Measurements from ENCODE around the gene UGT1A10. TPM values are rescaled to one million over a fixed set of nuclear protein-coding genes. Genes with fewer than 3 reads are reported as not detected.

UGT1A10 gene
- total and polyA plus RNA-seq, 10 of the 15 experiments (the other 5 are each of a cell fraction or from before 2014, with no cell fraction given) = not detected

DNA sequence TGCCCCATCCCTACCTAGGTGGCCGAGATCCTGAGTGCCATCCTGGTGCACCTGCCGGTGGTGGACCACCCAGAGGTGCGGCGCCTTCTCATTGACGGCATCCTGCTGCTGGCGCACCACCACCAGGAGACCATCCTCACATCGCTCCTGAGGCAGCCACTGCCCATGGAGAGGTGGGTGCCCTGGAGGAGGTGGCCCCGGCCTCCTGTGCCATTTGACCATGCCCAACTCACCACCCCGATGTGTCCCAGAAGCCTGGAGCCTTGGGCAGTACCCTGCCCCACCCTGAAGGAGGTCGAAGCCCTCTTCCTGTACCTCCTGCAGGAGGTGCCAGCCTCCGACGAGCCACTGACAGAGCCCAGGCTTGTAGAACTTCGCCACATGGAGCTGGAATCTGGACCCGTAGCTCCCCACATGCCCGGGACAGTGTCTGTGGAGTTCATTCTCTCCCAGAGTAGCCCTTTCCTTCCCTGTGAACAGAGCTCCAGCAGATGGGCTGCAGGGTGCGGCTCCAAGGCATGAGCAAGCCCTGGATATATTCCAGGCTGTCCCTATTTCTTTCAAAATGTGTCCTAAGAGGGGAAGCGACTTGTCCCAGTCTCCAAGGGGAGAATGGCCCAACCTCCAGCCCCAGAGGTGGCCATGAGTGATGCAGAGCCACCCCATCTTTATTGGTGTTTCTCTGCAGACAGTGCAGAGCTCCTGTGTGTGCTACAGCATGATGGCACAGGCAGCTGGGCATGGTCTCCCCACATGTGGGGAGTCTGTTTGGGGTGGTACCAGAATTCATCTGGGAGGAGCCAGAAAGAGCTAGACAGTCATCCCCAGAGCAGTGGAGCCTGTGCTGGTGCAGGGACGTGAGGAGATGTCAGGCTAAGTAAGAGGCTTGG is 183.9 kb downstream of the UGT1A10 start (continued):
- TF ChIP-seq, protein P1, sequence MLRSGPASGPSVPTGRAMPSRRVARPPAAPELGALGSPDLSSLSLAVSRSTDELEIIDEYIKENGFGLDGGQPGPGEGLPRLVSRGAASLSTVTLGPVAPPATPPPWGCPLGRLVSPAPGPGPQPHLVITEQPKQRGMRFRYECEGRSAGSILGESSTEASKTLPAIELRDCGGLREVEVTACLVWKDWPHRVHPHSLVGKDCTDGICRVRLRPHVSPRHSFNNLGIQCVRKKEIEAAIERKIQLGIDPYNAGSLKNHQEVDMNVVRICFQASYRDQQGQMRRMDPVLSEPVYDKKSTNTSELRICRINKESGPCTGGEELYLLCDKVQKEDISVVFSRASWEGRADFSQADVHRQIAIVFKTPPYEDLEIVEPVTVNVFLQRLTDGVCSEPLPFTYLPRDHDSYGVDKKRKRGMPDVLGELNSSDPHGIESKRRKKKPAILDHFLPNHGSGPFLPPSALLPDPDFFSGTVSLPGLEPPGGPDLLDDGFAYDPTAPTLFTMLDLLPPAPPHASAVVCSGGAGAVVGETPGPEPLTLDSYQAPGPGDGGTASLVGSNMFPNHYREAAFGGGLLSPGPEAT (IDR thresholded peaks at IDR 0.05; ENCODE audit: low read depth) = no peak
- TF ChIP-seq SREBF2 (IDR thresholded peaks at IDR 0.05; ENCODE audit: low read length) = no peak
- TF ChIP-seq PML (IDR thresholded peaks at IDR 0.05; ENCODE audit: low read length) = no peak

DNA sequence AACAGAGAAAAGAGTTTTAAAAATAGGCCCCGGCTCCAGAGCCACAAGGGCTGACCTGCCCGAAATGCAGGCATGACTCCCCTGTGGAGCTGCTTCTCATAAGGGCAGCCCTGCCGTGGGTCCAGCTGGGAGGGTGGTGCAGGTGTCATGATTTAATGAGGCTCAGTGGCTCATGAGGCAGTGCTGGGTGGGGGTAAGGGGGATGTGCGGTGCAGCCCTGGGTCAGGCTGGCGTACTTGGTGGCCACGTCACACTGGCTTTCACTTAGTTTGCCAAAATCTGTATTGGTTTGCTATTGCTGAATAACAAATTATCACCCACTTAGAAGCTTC is 184.5 kb downstream of the UGT1A10 start:
- ChIA-PET CTCF (no interaction called here), RAD21 (ENCODE audit: unreplicated experiment) (no interaction called here), SMC1A (ENCODE audit: uncharacterized antibody, unreplicated experiment) (interaction anchor here (1.0 kb wide), 1 partner anchor 9 kb away, joined by 3 read pairs; no protein-coding TSS in a partner anchor), POLR2A (no interaction called here)
- in situ Hi-C loops (cut with MboI) = no loop called here
- 34% methylated on average over 6 of the region's 6 CpGs for WGBS (ENCODE audit: insufficient coverage, insufficient replicate concordance, low lambda C conversion rate, missing lambda C conversion rate)
- FAIRE-seq (no peak), ATAC-seq (no peak), DNase-seq (ENCODE audit: low read depth, low spot score) (no peak)
- Histone ChIP-seq H3K27ac (ENCODE audit: control insufficient read depth, insufficient read depth) (no peak overlapping the region), H2AFZ (ENCODE audit: control insufficient read depth, low read depth, low read length) (no peak overlapping the region), H3K4me1 (ENCODE audit: control insufficient read depth, insufficient read depth, low read length) (no peaks in the 10 kb centered on the region), H3K36me3 (ENCODE audit: control insufficient read depth in 2 of 2, insufficient read depth in 2 of 2, low read length in 1 of 2) (no peaks in the 10 kb centered on the region), H3K4me2 (ENCODE audit: control insufficient read depth, insufficient read depth) (no peak overlapping the region), H3K27me3 (replicated peaks in 1 of 2; ENCODE audit: control insufficient read depth in 2 of 2, insufficient read depth in 2 of 2, low read length in 1 of 2) (no peaks in the 10 kb centered on the region; a peak in 3 of 4 replicates), H3K9me3 (replicated peaks; ENCODE audit: control insufficient read depth, insufficient read depth, low read length) (no peaks in the 10 kb centered on the region), H3K4me3 (no peak overlapping the region), H4K20me1 (ENCODE audit: control insufficient read depth, insufficient read depth) (no peaks in the 10 kb centered on the region), H3K9ac (ENCODE audit: control insufficient read depth, insufficient read depth, low read length) (no peak overlapping the region), H3K79me2 (ENCODE audit: control insufficient read depth, insufficient read depth, low read length) (no peaks in the 10 kb centered on the region)
- no TSS peak for BruUV-seq (replicated peaks)
- intact Hi-C loops (cut with micrococcal nuclease; ENCODE audit: unreplicated experiment) = no loop called here
- TF ChIP-seq KAT2A (conservative IDR thresholded peaks at IDR 0.05; ENCODE audit: control insufficient read depth, low read depth, low read length) (no peak), FOS (IDR thresholded peaks at IDR 0.05; ENCODE audit: borderline replicate concordance, extremely low read depth, insufficient read length) (no peak), ZNF274 (IDR thresholded peaks at IDR 0.05; ENCODE audit: insufficient read depth, insufficient read length) (no peak), CBX5 (IDR thresholded peaks at IDR 0.05; ENCODE audit: low read depth) (no peak), JUNB (IDR thresholded peaks at IDR 0.05) (no peak), MTA2 (IDR thresholded peaks at IDR 0.05; ENCODE audit: low read depth) (no peak), ZNF24 (IDR thresholded peaks at IDR 0.05) (no peak), IRF4 (IDR thresholded peaks at IDR 0.05; ENCODE audit: low read depth, low read length) (no peak), SMC3 (IDR thresholded peaks at IDR 0.05; ENCODE audit: borderline replicate concordance, low read length) (no peak), DPF2 (IDR thresholded peaks at IDR 0.05) (no peak)
- TF ChIP-seq, protein P2, sequence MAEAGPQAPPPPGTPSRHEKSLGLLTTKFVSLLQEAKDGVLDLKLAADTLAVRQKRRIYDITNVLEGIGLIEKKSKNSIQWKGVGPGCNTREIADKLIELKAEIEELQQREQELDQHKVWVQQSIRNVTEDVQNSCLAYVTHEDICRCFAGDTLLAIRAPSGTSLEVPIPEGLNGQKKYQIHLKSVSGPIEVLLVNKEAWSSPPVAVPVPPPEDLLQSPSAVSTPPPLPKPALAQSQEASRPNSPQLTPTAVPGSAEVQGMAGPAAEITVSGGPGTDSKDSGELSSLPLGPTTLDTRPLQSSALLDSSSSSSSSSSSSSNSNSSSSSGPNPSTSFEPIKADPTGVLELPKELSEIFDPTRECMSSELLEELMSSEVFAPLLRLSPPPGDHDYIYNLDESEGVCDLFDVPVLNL (IDR thresholded peaks at IDR 0.05; ENCODE audit: low read depth, low read length) = no peak
- TF ChIP-seq, protein P3, sequence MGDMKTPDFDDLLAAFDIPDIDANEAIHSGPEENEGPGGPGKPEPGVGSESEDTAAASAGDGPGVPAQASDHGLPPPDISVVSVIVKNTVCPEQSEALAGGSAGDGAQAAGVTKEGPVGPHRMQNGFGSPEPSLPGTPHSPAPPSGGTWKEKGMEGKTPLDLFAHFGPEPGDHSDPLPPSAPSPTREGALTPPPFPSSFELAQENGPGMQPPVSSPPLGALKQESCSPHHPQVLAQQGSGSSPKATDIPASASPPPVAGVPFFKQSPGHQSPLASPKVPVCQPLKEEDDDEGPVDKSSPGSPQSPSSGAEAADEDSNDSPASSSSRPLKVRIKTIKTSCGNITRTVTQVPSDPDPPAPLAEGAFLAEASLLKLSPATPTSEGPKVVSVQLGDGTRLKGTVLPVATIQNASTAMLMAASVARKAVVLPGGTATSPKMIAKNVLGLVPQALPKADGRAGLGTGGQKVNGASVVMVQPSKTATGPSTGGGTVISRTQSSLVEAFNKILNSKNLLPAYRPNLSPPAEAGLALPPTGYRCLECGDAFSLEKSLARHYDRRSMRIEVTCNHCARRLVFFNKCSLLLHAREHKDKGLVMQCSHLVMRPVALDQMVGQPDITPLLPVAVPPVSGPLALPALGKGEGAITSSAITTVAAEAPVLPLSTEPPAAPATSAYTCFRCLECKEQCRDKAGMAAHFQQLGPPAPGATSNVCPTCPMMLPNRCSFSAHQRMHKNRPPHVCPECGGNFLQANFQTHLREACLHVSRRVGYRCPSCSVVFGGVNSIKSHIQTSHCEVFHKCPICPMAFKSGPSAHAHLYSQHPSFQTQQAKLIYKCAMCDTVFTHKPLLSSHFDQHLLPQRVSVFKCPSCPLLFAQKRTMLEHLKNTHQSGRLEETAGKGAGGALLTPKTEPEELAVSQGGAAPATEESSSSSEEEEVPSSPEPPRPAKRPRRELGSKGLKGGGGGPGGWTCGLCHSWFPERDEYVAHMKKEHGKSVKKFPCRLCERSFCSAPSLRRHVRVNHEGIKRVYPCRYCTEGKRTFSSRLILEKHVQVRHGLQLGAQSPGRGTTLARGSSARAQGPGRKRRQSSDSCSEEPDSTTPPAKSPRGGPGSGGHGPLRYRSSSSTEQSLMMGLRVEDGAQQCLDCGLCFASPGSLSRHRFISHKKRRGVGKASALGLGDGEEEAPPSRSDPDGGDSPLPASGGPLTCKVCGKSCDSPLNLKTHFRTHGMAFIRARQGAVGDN (IDR thresholded peaks at IDR 0.05) = no peak
- TF ChIP-seq, protein P4, sequence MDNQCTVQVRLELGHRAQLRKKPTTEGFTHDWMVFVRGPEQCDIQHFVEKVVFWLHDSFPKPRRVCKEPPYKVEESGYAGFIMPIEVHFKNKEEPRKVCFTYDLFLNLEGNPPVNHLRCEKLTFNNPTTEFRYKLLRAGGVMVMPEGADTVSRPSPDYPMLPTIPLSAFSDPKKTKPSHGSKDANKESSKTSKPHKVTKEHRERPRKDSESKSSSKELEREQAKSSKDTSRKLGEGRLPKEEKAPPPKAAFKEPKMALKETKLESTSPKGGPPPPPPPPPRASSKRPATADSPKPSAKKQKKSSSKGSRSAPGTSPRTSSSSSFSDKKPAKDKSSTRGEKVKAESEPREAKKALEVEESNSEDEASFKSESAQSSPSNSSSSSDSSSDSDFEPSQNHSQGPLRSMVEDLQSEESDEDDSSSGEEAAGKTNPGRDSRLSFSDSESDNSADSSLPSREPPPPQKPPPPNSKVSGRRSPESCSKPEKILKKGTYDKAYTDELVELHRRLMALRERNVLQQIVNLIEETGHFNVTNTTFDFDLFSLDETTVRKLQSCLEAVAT (IDR thresholded peaks at IDR 0.05) = no peak

All from GM12878 (cell line).